GM18498 (cell line): Measurements from ENCODE around the gene STAP2.

Experiments used
- ATAC-seq: cut with Tn5 transposase; IDR thresholded peaks from one replicate; pipeline ENCODE4 v1.9.1; 2021; ENCODE audit warnings: mild to moderate bottlenecking, moderate library complexity; ENCODE audit not compliant: unreplicated experiment

The STAP2 gene

GRCh38 chr19:4338441-4339355 is at the start of gene STAP2:
TSS of gene STAP2 (minus strand) at chr19:4338827. CDS start at chr19:4338753, 74 bp downstream.
- ATAC-seq, result no peak

- ATAC-seq, result no peak
These were observed 47.6 kb upstream of the STAP2 start for GRCh38 chr19:4386041-4386782.

- no peak for ATAC-seq
These were observed 46.8 kb upstream of the STAP2 start for GRCh38 chr19:4385291-4386040.

GRCh38 chr19:4380254-4380727 is 41.7 kb upstream of the STAP2 start:
- peak; percentile 34 for ATAC-seq

- peak; percentile 19 for ATAC-seq
These were observed 41.0 kb upstream of the STAP2 start for GRCh38 chr19:4379383-4380253.

GRCh38 chr19:4378886-4379285 is 40.3 kb upstream of the STAP2 start:
- ATAC-seq, result no peak

- ATAC-seq, result no peak
These were observed 38.6 kb upstream of the STAP2 start for GRCh38 chr19:4376991-4377781.

GRCh38 chr19:4376671-4376990 is 38.0 kb upstream of the STAP2 start:
- no peak for ATAC-seq

- ATAC-seq, result no peak
These were observed 37.5 kb upstream of the STAP2 start for GRCh38 chr19:4376028-4376670.

- peak; percentile 41 for ATAC-seq
These were observed 36.8 kb upstream of the STAP2 start for GRCh38 chr19:4375164-4376027.

GRCh38 chr19:4374498-4375163 is 36.0 kb upstream of the STAP2 start:
- ATAC-seq, result no peak

- ATAC-seq, result no peak
These were observed 35.2 kb upstream of the STAP2 start for GRCh38 chr19:4373601-4374497.

- no peak for ATAC-seq
These were observed 34.4 kb upstream of the STAP2 start for GRCh38 chr19:4373013-4373367.

GRCh38 chr19:4372165-4373012 is 33.8 kb upstream of the STAP2 start:
- no peak for ATAC-seq

- no peak for ATAC-seq
These were observed 32.9 kb upstream of the STAP2 start for GRCh38 chr19:4371247-4372164.
